Measurements from ENCODE around the gene DSCAM. TPM values are rescaled to one million over a fixed set of nuclear protein-coding genes. Genes with fewer than 3 reads are reported as not detected.

The DSCAM gene
- total and polyA plus RNA-seq, 2 experiments from 2014 or later, result 0.07 TPM; not detected in 1

DNA sequence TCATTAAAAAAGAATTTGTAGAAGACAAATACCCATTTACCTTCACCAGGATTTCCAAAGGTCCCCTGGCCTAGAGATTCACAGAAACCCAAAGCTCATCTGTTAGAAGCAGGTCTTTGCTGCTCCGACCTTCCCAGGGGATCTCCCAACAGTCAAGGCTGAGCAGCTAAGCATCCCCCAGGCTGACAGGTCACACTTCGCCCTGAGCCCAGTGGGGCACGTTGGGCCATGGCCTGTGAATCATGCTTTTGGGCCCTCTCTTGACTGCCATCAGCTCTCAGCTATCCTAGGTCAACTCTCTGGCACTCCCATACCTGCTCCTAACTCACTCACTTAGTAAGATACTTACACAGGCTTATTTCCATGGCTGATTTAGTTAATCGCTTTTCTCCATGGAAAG is 157.7 kb downstream of the DSCAM start (continued):
- TF ChIP-seq, protein P1, sequence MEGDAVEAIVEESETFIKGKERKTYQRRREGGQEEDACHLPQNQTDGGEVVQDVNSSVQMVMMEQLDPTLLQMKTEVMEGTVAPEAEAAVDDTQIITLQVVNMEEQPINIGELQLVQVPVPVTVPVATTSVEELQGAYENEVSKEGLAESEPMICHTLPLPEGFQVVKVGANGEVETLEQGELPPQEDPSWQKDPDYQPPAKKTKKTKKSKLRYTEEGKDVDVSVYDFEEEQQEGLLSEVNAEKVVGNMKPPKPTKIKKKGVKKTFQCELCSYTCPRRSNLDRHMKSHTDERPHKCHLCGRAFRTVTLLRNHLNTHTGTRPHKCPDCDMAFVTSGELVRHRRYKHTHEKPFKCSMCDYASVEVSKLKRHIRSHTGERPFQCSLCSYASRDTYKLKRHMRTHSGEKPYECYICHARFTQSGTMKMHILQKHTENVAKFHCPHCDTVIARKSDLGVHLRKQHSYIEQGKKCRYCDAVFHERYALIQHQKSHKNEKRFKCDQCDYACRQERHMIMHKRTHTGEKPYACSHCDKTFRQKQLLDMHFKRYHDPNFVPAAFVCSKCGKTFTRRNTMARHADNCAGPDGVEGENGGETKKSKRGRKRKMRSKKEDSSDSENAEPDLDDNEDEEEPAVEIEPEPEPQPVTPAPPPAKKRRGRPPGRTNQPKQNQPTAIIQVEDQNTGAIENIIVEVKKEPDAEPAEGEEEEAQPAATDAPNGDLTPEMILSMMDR (conservative IDR thresholded peaks at IDR 0.05; ENCODE audit: low read depth in 2 of 2), result no peak

DNA sequence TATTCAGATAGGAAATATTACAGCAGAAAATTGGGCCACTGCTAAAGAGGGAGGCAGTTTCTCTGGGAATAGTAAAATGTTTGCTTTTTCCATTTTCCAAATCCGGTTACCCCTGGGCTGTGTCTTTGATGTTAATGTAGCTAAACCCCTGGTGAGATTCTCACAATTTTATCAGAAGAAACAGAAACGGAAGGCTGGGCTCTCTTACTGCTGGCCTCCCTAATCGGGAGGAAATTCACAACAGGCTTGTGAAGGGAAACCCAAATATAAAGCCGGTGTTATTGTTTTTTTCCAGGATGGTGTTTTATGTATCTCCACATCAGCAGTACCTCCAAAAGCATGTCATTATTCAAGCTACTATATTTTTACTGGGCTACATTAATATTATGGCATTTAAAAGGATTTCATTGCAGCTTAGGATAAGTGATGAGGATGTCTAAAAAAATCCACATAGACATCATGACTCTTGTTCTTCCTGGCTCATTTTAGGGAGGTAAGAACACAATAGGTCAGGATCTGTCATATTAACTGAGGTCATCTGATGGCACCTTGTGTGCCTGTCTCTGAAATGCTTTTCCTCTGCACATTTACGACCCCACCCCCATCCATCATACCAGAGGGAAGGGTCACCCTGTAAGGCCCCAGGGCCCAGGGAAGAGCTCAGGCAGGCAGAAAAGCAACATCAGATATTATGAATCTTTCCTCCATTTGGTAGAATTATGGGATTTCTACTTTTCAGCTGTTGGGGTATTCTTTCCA is 158.7 kb downstream of the DSCAM start:
- no peak overlapping the region for H2AFZ ChIP-seq
- DNase-seq (ENCODE audit: low spot score), result no peak
- no peaks in the 10 kb centered on the region for H4K20me1 ChIP-seq (replicated peaks; ENCODE audit: insufficient read depth)
- Mint-ChIP-seq H3K36me3 (ENCODE audit: low read depth) (peaks cover 15% of the 10 kb centered on the region), H3K9me3 (peaks cover 94% of the 10 kb centered on the region), H3K27ac (no peak overlapping the region), H3K4me1 (peaks cover 16% of the 10 kb centered on the region; the same call in 2 of the 3 replicates), H3K4me3 (no peak overlapping the region), H3K27me3 (ENCODE audit: insufficient read depth, low read depth, poor library complexity) (peaks cover 7% of the 10 kb centered on the region)
- no peaks in the 10 kb centered on the region for H3F3A ChIP-seq (replicated peaks; ENCODE audit: low read depth)
- 0 out of 2 replicates have a peak, but pooled peaks cover 4% of the 10 kb centered on the region for H3K4me1 ChIP-seq (ENCODE audit: insufficient read depth)
- H3K4me2 ChIP-seq, result no peak overlapping the region
- no peak overlapping the region for H3K27ac ChIP-seq (ENCODE audit: low read depth)
- H3K9me2 ChIP-seq (ENCODE audit: insufficient read depth), result no peaks in the 10 kb centered on the region
- H3K27me3 ChIP-seq (ENCODE audit: insufficient read depth), result no peaks in the 10 kb centered on the region
- no peaks in the 10 kb centered on the region for H3K79me2 ChIP-seq (replicated peaks; ENCODE audit: insufficient read depth)
- no peaks in the 10 kb centered on the region; the same call in 1 of the 2 replicates for H3K36me3 ChIP-seq (ENCODE audit: insufficient read depth)
- ATAC-seq, result no peak
- H3K4me3 ChIP-seq, result no peak overlapping the region
- TF ChIP-seq EZH2 (IDR thresholded peaks at IDR 0.05; ENCODE audit: low read depth, unreplicated experiment) (no peak), ZNF114 (CRISPR knock-in tag; IDR thresholded peaks at IDR 0.05) (no peak), STAT1 (IDR thresholded peaks at IDR 0.05; ENCODE audit: unreplicated experiment) (no peak), POLR2AphosphoS5 (IDR thresholded peaks at IDR 0.05; ENCODE audit: low read depth) (no peak), NANOG (IDR thresholded peaks at IDR 0.05; ENCODE audit: borderline replicate concordance) (no peak), CREB1 (CRISPR knock-in tag; IDR thresholded peaks at IDR 0.05; ENCODE audit: low read depth) (no peak), ZNF331 (CRISPR knock-in tag; IDR thresholded peaks at IDR 0.05; ENCODE audit: low read depth) (no peak), EZH2phosphoT487 (IDR thresholded peaks at IDR 0.05; ENCODE audit: unreplicated experiment) (no peak)
- TF ChIP-seq, protein P2, sequence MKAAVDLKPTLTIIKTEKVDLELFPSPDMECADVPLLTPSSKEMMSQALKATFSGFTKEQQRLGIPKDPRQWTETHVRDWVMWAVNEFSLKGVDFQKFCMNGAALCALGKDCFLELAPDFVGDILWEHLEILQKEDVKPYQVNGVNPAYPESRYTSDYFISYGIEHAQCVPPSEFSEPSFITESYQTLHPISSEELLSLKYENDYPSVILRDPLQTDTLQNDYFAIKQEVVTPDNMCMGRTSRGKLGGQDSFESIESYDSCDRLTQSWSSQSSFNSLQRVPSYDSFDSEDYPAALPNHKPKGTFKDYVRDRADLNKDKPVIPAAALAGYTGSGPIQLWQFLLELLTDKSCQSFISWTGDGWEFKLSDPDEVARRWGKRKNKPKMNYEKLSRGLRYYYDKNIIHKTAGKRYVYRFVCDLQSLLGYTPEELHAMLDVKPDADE (IDR thresholded peaks at IDR 0.05), result no peak
- TF ChIP-seq, protein P3, sequence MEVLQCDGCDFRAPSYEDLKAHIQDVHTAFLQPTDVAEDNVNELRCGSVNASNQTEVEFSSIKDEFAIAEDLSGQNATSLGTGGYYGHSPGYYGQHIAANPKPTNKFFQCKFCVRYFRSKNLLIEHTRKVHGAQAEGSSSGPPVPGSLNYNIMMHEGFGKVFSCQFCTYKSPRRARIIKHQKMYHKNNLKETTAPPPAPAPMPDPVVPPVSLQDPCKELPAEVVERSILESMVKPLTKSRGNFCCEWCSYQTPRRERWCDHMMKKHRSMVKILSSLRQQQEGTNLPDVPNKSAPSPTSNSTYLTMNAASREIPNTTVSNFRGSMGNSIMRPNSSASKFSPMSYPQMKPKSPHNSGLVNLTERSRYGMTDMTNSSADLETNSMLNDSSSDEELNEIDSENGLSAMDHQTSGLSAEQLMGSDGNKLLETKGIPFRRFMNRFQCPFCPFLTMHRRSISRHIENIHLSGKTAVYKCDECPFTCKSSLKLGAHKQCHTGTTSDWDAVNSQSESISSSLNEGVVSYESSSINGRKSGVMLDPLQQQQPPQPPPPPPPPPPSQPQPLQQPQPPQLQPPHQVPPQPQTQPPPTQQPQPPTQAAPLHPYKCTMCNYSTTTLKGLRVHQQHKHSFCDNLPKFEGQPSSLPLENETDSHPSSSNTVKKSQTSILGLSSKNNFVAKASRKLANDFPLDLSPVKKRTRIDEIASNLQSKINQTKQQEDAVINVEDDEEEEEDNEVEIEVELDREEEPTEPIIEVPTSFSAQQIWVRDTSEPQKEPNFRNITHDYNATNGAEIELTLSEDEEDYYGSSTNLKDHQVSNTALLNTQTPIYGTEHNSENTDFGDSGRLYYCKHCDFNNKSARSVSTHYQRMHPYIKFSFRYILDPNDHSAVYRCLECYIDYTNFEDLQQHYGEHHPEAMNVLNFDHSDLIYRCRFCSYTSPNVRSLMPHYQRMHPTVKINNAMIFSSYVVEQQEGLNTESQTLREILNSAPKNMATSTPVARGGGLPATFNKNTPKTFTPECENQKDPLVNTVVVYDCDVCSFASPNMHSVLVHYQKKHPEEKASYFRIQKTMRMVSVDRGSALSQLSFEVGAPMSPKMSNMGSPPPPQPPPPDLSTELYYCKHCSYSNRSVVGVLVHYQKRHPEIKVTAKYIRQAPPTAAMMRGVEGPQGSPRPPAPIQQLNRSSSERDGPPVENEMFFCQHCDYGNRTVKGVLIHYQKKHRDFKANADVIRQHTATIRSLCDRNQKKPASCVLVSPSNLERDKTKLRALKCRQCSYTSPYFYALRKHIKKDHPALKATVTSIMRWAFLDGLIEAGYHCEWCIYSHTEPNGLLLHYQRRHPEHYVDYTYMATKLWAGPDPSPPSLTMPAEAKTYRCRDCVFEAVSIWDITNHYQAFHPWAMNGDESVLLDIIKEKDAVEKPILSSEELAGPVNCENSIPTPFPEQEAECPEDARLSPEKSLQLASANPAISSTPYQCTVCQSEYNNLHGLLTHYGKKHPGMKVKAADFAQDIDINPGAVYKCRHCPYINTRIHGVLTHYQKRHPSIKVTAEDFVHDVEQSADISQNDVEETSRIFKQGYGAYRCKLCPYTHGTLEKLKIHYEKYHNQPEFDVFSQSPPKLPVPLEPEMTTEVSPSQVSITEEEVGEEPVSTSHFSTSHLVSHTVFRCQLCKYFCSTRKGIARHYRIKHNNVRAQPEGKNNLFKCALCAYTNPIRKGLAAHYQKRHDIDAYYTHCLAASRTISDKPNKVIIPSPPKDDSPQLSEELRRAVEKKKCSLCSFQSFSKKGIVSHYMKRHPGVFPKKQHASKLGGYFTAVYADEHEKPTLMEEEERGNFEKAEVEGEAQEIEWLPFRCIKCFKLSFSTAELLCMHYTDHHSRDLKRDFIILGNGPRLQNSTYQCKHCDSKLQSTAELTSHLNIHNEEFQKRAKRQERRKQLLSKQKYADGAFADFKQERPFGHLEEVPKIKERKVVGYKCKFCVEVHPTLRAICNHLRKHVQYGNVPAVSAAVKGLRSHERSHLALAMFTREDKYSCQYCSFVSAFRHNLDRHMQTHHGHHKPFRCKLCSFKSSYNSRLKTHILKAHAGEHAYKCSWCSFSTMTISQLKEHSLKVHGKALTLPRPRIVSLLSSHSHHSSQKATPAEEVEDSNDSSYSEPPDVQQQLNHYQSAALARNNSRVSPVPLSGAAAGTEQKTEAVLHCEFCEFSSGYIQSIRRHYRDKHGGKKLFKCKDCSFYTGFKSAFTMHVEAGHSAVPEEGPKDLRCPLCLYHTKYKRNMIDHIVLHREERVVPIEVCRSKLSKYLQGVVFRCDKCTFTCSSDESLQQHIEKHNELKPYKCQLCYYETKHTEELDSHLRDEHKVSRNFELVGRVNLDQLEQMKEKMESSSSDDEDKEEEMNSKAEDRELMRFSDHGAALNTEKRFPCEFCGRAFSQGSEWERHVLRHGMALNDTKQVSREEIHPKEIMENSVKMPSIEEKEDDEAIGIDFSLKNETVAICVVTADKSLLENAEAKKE (CRISPR knock-in tag; IDR thresholded peaks at IDR 0.05), result no peak
- TF ChIP-seq, protein P4, sequence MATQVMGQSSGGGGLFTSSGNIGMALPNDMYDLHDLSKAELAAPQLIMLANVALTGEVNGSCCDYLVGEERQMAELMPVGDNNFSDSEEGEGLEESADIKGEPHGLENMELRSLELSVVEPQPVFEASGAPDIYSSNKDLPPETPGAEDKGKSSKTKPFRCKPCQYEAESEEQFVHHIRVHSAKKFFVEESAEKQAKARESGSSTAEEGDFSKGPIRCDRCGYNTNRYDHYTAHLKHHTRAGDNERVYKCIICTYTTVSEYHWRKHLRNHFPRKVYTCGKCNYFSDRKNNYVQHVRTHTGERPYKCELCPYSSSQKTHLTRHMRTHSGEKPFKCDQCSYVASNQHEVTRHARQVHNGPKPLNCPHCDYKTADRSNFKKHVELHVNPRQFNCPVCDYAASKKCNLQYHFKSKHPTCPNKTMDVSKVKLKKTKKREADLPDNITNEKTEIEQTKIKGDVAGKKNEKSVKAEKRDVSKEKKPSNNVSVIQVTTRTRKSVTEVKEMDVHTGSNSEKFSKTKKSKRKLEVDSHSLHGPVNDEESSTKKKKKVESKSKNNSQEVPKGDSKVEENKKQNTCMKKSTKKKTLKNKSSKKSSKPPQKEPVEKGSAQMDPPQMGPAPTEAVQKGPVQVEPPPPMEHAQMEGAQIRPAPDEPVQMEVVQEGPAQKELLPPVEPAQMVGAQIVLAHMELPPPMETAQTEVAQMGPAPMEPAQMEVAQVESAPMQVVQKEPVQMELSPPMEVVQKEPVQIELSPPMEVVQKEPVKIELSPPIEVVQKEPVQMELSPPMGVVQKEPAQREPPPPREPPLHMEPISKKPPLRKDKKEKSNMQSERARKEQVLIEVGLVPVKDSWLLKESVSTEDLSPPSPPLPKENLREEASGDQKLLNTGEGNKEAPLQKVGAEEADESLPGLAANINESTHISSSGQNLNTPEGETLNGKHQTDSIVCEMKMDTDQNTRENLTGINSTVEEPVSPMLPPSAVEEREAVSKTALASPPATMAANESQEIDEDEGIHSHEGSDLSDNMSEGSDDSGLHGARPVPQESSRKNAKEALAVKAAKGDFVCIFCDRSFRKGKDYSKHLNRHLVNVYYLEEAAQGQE (IDR thresholded peaks at IDR 0.05; ENCODE audit: unreplicated experiment), result no peak

Measured in GM23338 (cell line).